ENCODE results near the gene NR2E3. TPM values are rescaled to one million over a fixed set of nuclear protein-coding genes. Genes with fewer than 3 reads are reported as not detected.

Gene NR2E3
- total RNA-seq, 1 donor from 2014 or later, result under 0.01 TPM

DNA sequence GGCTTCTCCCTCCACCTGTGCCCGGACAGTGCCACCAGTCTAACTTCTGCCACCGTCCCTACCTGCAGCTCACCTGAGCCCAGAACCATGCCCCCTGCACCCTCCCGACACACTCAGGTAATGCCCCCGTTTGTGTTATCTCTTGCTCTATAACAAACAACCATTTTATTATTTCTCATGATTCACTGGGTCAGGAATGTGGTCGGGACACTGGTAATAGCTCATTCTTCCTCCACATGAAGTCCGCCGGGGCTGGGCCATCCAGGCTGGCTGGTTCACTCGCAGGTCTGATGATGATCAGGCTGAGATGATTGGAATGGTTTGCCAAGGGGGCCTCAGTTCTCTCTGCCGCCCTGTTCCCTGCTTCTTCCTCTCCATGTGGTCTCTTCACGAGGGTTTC, 20.3 kb upstream of the NR2E3 start:
- peak; percentile 45 to 85 for DNase-seq (ENCODE audit: low read depth in 2 of 2)

DNA sequence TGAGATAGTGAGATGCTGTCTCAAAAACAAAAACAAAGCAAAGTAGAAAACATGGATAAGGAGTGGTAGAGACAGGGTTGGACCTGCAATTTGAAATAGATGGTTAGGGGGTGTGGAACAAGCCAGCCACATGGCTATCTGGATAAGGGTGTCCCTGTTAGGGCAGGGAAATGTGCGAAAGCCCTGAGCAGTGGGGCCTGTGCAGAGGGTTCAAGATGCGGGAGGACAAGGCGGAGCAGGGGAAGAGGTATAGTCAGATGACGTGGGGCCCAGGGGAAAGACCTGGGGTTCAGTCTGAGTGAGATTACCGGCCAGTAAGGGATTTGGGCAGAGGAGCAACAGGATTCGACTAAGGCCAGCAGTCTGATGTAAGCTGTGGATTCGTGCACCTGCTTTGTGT, 18.4 kb upstream of the NR2E3 start:
- no peak for DNase-seq (ENCODE audit: low read depth in 2 of 2)

DNA sequence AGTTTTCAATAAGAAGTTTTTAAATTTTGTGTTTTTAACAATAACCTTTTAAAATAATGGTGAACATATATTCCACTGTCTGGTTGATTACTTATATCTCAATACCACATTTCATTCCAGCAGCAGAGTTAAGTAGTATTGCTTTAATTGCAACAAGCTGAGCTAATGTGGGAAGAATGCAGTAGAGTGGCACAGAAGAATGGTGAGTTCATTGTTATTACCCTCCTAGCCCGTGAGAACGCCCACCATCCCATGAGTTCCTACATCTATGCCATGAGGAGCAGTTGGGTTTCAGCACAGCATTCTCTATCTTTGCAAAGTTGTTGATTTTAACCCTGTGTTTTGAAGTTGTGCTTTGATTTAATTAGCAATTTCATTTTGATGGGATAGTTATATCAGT, 17.8 kb upstream of the NR2E3 start:
- peak in 1 of 2 donors; percentile 85 for DNase-seq (ENCODE audit: low read depth in 2 of 2)

DNA sequence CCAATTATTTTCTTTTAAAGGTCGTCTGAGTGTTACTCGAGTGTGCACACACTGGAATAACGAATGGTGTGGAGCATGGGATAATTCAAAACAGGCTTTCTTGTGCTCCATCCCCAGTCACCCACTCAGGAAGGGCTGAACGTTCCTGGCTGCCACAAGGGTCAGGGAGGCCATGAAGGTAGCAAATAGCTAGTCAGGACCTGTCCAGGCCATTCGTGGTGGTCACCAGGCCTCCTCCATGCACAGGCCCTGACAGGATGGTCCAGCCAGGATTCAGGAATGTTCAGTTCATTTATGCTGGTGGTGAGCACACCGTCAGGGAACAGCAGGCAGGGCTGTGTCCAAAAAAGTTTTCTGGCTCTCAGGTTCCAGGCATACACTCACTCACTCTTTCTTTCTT, 11.7 kb upstream of the NR2E3 start:
- no peak for DNase-seq (ENCODE audit: low read depth in 2 of 2)

DNA sequence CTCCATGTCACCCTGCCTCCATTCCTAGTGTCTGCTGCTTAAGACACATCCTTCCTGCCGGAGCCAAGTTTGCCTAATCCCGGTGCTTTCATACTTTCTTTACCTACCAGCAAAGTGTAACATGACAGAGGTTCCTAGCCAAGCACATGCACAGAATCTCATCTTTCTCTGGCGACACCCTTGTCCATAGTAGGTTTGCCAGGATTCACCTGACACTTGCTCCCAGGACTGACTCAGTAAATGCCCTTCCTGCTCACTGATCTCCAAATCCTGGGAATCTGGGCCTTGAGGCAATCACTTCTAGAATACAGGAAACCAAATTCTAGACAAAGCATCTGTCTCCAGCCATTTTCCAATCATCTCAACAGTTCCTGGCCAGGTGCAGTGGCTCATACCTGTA, 10.2 kb upstream of the NR2E3 start:
- no peak for DNase-seq (ENCODE audit: low read depth in 2 of 2)

DNA sequence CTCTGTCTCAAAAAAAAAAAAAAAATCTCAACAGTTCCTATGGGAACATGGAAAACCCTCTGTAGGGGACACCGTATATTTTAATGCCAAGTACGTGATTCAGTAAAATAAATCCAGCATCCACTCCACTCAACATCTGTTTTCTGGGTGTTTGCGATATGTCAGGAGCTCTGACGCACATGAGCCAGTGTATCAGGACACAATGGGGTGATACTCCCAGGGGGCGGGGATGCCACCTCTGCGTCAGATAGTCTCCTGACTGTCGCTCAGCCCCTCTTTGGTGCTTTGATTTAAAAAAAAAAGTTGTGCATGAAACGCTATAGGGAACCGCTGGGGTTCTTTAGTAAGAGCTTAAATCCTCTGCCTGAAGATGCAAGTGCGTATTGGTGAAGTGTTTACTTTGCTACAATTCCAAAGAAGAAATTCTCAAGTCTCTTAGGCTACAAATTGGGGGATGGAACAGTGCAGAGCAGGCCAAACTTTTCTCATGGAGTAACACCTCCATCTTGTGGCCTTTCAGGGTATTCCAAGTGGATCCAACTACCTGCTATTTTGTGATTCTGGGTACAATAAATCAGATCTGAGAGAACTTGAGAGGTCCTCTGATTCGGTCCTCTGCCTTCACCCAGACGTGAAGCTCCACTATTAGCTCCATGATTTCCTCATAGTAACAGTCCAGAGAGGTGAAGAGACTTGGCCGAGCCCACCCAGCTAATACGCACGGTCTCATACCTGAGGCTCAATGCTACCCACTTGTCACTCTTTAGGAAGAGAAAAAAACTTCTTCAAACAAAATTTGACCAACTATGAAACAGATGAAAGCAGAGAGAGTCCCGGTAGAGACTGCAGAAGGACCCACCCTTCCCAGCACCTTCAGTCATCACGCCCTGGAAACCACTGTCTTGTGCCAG, 9.3 kb upstream of the NR2E3 start:
- DNase-seq (ENCODE audit: low read depth in 2 of 2), result peak; percentile 60 to 78

DNA sequence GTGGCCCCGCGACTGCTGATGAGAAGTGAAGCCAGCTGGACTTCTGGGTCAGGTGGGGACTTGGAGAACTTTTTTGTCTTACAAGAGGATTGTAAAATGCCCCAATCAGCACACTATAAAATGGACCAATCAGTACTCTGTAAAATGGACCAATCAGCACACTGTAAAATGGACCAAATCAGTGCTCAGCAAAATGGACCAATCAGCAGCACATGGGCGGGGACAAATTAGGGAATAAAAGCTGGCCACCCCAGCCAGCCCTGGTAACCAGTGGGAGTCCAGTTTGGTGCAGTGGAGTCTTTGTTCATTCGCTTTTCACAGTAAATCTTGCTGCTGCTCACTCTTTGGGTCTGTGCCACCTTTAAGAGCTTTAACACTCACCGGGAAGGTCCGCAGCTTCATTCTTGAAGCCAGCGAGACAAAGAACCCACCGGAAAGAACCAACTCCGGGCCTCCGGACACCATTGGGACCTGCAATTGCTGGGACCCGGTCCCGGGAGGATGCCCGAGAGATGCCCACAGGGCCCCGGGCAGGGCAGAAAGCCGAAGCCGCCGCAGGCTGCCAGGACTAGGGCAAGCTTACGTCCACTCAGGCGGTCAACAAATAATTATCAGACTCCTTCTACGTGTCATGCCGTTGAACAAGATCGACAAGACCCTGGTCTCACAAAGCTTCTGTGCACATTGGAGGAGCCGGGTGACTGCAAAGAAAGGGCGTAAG, 8.3 kb upstream of the NR2E3 start:
- DNase-seq (ENCODE audit: low read depth in 2 of 2), result no peak

DNA sequence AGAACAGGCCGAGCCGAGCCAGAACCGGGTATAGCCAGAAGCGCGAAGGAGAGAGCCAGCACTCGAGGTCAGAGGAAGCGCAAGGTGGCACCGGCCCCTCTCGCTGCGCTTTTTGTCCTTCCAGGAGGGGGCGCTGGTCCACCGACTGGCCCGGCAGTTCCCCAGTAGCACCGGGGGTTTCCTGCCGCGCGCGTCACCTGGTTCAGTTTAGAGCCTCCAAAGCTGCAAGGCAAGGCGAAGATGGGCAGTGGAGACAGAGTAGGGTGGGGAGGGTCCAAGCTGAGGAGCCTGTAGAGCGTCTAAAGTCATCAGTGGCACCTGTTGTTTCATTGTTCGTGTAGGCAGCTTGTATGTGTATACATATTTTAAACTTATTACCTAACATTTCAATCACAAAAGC, 7.6 kb upstream of the NR2E3 start:
- DNase-seq (ENCODE audit: low read depth in 2 of 2), result no peak

DNA sequence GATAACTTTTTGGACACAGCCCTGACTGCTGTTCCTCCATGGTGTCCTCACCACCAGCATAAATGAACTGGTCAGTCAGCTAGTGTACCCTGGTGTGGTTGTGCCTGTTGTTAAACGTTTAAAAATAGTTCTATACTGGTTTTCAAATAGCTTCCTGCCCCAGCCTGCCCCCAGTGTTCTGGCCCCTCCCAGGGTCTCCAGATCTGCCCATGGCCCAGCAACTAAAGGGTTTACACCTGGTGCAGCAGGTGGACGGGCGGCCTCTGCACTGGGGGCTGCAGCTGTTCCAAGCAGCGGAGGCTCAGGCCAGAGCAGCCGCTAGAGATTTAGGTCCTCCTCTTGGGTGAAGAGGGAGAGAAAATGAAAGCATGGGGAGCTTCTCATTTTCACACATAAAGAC, 6.1 kb upstream of the NR2E3 start:
- DNase-seq (ENCODE audit: low read depth in 2 of 2), result no peak

DNA sequence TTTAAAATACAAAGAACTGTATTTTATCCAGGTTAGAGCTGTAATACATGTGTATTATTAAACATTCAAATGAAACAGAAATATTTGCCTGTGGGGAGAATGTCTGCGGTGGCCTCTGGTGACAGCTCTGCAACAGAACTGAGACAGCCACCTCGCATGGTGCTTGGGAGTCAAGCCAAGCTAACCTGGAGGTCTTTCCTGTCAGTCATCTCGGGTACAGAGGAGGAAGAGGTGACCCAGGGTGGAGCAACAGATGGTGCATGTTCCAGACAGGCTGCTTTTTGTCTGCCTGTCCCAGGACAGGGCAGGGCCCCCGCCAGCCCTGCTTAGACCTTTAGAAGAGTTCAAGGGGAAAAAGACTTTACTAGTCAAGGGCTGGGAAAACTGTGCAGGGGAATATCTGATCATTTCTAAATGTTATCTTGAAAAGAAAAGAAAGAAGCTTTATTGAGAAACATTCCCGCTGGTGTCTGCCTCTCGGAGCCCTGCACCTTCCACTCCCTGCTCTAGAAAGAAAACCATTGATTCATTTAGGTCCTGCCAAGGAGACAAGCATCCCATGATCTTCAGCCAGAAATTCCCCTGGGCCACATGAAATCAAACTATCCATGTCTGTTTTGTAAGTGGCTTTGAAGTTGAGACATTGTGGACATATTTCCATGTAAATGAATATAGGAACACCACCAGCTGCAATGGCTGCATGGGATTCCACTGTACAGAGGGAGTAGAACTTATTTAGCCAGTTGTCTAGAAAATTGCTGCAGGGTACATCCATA, 5.5 kb upstream of the NR2E3 start:
- peak in 1 of 2 donors; percentile 43 for DNase-seq (ENCODE audit: low read depth in 2 of 2)

DNA sequence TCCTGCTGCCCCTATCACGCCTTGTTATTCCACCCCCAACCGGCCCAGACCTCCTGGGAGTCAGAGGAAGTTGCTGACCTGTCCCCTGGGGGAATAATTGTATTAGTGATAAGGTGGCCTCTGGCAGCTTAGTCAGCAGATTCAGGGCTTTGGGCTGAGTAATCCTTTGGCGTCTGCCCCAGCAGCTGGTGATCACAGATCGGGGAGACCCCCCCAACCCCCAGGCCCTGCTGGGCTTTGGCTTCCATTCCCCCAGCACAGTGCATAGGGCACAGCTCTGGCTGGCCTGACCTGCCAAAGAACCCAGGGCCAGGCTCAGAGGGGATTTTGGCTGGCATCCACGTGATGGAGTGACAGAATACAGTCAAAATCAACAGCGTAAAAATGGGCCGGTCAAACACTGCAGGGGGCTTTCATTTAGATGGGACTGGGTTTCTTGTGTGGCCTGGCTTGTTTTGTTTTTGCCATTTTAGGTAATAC, 3.9 kb upstream of the NR2E3 start:
- peak in 1 of 2 donors; percentile 49 for DNase-seq (ENCODE audit: low read depth in 2 of 2)

DNA sequence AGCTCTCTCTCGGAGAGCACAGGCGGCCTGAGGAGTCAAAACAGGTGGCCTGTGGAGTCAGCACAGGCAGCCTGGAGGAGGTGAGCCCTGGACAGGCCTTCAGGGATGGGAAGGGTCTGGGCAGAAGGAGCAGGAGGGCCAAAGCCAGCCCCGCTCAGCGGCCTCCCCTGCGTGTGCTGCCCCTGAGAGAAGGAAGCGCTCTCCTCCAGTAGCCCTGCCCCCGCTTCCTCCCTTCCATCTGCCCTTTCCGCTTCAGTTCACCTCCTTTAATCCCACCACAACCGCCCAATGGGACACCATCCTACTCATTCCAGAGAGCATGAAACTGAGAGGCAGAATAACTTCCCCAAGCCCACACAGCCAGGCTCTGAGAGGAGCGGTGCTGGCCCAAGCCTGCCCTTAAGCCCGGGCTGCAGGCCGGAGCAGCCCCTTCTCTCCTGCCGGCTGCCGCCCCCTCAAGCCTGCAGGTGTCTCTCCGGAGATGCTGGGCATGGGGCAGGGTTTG, 3.2 kb upstream of the NR2E3 start:
- DNase-seq (ENCODE audit: low read depth in 2 of 2), result no peak

DNA sequence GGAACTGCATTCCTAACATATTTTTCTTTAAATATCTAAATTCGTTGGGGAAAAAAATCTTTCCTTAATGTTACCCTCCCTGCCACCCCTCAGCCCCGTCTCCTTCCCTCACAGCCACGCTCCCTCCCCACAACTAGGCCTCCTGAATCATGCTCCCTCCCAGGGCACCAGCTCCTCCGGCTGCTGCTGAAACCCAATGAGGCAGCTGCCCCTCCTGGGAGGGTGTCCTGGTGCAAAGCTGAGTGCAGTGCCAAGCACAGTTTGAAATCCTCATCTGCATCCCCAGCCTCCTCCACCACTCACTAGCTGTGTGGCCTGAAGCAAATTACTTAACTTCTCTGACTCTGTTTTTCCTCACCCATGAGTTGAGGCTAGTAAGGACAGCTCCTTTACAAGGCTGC, 2.7 kb upstream of the NR2E3 start:
- DNase-seq (ENCODE audit: low read depth in 2 of 2), result no peak

DNA sequence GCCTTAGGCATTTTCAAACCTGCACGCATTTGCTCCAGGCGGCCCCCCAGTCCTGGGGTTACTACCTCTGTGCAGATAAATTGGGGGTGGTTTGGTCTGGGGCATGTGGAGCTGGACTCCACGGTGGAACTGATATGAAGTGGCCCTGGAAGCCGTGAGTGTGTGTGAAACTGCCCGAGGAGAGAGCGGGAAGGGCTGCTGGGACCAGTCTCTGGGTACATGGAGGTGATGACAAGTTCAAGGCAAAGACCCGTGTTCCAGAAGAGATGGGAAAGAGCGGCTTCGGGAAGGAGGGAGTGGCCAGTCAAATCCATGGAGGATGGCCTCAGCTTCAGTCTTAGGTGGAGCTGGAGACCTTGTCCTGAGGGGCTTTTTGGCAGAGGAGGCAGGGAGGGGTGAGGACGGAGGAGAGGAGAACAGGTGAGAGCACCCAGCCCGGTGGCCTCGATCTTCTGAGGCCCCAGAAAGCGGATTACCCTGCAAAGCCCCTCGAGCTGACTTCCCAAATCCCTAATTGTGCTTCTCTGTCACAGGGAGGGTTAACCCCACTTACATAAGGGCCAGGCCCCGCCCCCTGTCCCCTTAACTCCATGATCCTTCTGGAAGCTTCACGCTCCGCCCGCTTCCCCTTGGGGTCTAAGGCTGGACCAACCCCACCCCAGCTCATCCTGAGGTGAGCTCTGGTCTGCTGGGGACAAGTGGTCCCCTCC, 1.9 kb upstream of the NR2E3 start:
- no peak for DNase-seq (ENCODE audit: low read depth in 2 of 2)

DNA sequence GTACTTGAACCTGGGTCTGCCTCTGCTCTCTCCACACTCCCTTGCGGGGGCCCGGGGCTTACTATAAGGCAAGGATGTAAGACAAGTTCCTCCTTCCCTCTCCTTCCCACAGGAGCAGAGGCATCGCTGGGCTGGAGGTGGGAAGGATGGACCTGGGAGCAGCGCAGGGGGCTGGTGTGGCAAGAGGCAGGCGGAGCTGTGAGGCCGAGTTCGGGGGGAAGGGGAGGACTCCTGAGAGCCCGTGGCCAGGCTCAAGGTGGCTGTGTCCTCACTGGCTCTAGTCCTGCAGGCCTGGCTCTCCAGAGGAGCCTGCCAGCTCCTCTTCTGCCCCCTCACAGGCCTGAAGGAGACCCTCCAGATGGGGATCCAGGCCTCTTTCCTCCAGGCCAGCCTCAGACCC, 1.0 kb upstream of the NR2E3 start:
- no peak for DNase-seq (ENCODE audit: low read depth in 2 of 2)

DNA sequence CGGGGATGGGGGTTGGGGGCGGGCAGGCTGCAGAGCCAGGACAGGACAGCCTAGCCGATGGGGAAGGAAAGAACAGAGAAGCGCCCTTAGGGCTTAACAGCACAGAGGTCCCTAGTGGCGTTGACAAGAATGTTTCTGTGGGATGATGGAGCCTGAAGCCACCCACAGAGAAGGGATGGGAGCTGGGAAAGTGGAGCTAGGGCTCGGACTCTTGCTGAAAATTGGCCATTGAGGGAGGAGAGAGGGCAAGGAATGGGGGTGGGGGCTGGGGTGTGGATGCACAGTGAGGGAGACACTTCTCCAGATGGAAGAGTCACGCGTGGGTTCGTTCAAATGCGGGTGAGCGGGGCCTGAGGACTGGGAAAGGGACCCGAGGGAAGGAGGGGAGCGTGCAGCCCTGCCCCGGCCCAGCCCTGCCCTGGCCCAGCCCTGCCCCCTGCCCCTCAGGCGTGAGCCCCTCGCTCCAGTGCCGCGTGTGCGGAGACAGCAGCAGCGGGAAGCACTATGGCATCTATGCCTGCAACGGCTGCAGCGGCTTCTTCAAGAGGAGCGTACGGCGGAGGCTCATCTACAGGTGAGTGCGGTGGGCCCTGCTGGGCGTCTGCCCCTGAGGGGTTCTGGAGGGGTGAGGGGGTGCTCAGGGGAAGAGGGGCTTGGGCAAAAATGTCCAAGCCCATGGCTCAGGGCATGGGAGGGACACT, 832 bp downstream of the NR2E3 start:
- DNase-seq (ENCODE audit: low read depth in 2 of 2), result no peak

DNA sequence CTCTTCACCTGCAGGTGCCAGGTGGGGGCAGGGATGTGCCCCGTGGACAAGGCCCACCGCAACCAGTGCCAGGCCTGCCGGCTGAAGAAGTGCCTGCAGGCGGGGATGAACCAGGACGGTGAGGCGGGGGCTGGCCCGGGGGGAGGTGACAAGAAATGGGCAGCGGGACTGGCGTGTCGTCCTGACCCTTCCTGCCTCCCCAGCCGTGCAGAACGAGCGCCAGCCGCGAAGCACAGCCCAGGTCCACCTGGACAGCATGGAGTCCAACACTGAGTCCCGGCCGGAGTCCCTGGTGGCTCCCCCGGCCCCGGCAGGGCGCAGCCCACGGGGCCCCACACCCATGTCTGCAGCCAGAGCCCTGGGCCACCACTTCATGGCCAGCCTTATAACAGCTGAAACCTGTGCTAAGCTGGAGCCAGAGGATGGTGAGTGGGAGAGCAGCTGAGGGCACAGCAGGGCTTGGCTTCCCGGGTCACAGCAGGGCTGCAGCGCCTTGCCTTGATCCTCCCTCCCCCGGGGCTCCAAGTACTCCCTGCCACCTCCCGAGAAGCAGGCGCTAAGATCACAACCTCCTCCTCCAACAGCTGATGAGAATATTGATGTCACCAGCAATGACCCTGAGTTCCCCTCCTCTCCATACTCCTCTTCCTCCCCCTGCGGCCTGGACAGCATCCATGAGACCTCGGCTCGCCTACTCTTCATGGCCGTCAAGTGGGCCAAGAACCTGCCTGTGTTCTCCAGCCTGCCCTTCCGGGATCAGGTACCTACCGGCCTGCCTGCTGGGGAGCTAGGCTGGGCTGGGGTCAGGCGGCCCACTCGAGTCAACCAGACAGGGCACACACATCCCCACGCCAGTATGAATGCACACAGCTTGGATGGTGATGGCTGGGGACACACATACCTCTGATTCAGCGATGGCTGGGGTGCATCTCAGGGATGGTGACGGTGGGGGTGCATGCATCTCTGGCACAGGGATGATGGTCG, 1.7 kb downstream of the NR2E3 start:
- DNase-seq (ENCODE audit: low read depth in 2 of 2), result no peak

DNA sequence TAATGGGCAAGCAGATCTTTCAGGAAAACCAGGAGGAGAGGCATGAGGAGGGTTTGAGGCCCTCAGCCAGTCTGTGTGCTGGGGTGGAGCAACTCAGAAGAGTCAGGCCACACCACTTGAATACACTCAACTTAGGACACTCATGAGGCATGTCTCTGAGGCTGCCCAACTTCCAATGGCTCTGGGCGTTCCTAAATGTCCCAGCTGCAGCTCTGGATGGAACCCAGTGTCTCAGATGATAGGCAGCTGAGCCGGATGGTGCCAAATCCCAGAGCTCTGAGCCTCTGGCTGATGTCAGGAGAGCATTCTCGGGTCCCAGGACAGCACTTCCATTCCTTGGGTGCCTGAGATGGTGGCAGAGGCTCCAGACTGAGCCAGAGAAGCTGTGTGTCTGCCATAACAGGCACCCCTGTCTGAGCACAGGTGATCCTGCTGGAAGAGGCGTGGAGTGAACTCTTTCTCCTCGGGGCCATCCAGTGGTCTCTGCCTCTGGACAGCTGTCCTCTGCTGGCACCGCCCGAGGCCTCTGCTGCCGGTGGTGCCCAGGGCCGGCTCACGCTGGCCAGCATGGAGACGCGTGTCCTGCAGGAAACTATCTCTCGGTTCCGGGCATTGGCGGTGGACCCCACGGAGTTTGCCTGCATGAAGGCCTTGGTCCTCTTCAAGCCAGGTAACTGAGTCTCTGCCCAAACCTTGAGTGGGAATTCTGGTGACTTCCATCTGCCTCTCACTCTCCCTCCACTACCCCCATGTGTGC, 2.8 kb downstream of the NR2E3 start:
- DNase-seq (ENCODE audit: low read depth in 2 of 2), result no peak
